T-helper 22 cell (primary cell): ENCODE measurements around the gene ARF1.

ENCODE experiments used
- DNase-seq: peaks from one replicate; pipeline ENCODE4 v3.0.0-alpha.2; 2020; ENCODE audit warnings: low read depth

ARF1 gene

DNA sequence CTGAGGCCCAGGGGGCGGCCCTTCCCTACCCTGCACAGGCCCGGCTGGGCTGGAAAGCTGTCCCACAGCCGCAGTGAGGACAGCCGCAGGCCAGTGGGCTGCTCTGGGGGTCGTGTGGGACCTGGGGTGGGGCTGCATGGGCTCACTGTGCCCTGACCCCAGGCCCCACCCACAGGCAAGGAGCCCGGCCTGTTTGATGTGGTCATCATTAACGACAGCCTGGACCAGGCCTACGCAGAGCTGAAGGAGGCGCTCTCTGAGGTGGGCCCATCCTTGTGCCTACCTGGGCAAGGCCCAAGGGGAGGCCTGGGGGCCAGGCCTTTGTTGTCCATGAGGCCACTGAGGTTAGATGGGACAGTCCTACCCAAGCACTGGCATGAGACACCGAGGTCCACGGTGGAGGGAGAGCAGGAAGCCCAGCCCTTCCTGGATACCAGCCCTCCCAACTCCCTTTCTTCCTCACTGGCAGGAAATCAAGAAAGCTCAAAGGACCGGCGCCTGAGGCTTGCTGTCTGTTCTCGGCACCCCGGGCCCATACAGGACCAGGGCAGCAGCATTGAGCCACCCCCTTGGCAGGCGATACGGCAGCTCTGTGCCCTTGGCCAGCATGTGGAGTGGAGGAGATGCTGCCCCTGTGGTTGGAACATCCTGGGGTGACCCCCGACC, 65.8 kb downstream of the ARF1 start:
- no peak for DNase-seq
